ENCODE measurements around the gene SLC35C1.
"Not testable (repeated sequence)": the region's sequence is repeated elsewhere in the genome, so short reads cannot be mapped to it uniquely, and the experiment has no call there.

The SLC35C1 gene

DNA sequence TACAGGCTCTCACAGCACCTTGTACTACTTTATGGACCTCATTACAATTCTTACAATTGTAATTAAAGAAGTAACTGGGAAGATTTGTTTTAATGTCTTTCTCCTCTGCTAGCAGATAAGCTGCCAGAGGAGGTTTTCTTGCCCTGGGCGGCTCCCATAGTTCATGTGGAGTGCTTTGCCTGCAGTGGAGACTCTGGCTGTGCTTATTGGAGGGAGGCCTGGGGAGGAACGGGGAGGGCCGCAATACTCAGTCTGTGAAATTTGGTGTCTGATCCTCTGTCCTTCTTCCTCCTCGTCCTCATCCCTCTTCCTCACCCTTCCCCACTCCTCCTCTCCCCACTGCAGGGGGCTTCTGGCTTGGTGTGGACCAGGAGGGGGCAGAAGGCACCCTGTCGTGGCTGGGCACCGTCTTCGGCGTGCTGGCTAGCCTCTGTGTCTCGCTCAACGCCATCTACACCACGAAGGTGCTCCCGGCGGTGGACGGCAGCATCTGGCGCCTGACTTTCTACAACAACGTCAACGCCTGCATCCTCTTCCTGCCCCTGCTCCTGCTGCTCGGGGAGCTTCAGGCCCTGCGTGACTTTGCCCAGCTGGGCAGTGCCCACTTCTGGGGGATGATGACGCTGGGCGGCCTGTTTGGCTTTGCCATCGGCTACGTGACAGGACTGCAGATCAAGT, 5.6 kb downstream of the SLC35C1 start:
- no peak for DNase-seq

DNA sequence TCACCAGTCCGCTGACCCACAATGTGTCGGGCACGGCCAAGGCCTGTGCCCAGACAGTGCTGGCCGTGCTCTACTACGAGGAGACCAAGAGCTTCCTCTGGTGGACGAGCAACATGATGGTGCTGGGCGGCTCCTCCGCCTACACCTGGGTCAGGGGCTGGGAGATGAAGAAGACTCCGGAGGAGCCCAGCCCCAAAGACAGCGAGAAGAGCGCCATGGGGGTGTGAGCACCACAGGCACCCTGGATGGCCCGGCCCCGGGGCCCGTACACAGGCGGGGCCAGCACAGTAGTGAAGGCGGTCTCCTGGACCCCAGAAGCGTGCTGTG, 6.1 kb downstream of the SLC35C1 start:
- DNase-seq = no peak

- no peak for DNase-seq
Observed at GRCh38 chr11:45811571-45812290, 6.8 kb downstream of the SLC35C1 start.

DNA sequence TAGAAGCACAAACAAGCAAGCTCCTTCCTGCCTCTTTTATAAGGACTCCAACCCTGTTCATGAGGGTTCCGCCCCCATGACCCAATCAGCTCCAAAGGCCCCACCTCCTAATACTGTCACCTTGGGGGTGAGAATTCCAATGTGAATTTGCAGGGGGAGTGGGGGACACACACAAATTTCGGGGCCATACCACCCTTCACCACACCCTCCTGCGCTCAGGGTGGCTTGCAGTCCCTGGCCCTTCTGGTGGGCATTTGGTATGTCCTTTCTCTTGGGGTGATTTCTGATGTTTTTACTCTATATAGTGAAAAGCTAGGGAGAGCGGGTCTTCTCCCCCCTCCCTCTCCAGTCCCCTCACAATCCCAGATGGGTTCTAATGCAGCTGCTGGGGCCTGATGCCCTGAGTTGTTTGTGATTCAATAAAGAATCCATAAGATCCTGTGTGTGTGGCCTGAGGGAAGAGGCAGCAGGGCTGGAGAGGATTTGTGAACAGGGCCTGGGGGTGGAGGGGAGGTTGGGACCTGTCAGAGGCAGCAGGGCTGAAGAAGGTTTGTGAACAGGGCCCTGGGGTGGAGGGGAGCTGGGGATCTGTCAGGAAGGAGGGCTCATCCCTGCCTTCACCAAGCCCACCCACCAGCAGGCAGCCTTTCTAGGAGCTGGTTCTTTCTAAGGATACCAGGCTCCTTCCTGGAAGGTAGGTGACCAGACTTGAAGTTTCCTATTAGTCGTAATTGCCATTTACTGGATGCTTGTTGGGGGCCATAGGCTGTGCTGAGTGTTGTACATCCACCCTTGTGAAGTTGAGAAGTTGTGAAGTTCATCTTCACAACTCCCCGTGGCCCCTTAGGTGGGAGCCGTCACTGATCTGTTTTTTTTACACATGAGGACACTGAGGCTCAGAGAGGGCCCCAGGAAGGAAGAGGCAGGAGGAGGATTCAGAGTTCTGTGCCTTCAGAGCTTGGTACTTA, 7.9 kb downstream of the SLC35C1 start:
- DNase-seq = no peak

GRCh38 chr11:45815747-45816146, 10.8 kb downstream of the SLC35C1 start:
- DNase-seq = no peak

DNA sequence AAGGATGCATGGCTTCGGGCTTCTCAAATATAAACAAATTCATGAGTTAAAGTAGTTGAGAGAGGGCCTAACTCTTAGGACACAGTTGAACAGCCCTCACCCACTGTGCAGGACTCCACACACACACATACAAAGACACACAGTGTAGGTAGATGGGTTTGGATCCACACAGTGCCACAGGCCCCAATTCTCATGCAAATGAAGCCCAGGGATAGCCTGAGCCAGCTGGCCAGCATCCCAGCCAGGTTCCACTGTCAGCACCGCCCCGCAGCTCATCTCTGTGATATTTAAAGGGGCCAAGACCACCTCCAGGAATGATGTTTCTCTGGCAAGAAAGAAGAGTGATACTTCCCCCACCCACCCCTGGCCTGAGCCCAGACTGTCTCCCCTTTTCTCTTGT, 11.7 kb downstream of the SLC35C1 start:
- no peak for DNase-seq

GRCh38 chr11:45817191-45817590, 12.2 kb downstream of the SLC35C1 start:
- DNase-seq = no peak

GRCh38 chr11:45818961-45819605, 14.1 kb downstream of the SLC35C1 start:
- DNase-seq = no peak

- DNase-seq = no peak
Observed at GRCh38 chr11:45820211-45820857, 15.4 kb downstream of the SLC35C1 start.

GRCh38 chr11:45826492-45826891, 21.5 kb downstream of the SLC35C1 start:
- not testable (repeated sequence) for DNase-seq

- no peak for DNase-seq
Observed at GRCh38 chr11:45827123-45827522, 22.2 kb downstream of the SLC35C1 start.

- no peak for DNase-seq
Observed at GRCh38 chr11:45828996-45829395, 24.0 kb downstream of the SLC35C1 start.

- no peak for DNase-seq
Observed at GRCh38 chr11:45830596-45830995, 25.6 kb downstream of the SLC35C1 start.

DNA sequence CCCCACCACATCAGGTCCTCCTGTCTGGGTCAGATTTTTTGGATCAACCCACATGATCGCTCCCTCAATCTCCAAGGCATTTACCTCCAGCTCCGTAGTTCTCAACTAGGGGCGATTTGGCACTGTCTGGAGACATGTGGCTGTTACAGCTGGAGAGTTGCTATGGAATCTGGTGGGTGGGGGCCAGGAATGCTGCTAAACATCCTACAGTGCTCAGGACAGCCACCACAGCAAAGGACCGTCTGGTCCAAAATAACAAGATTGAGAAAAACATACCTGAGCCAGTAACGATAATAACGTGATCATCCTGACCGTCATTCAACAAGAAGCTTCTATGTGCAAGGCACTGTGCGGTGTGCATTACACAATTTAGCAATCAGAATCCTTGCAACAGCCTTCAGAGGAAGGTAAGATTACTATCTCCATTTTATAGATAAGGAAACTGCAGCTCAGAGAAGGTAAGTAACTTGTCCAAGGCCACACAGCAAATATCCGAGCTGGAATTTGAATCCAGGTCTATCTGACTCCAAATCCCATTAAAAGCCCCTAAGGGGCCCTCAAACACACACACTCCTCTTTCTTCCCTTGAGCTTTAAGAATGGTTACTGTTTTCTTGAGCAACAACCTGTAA, 28.0 kb downstream of the SLC35C1 start:
- DNase-seq = no peak

- DNase-seq = no peak
Observed at GRCh38 chr11:45833761-45834160, 28.8 kb downstream of the SLC35C1 start.

DNA sequence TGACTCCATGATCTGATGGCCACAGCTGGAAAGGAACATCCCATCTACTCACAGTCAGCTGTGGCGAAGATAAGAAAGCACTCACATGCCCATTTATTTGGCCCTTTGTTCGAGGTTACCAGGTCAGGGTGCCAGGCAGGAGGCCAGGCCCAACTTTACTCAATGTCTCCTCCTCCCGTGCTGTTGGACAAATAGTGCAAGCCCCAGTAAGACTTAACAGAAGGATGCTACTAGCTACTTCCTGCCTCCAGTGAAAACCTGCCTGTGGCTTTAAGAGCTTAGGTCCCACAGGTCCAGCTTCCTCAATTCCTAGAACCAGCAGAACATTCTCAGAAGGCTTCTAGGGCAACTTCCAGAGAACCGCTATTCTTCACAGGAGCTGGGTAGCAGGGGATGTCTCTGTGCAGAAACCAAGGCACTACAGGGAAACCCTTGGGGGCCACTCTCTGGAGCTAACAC, 29.4 kb downstream of the SLC35C1 start:
- DNase-seq = no peak

DNA sequence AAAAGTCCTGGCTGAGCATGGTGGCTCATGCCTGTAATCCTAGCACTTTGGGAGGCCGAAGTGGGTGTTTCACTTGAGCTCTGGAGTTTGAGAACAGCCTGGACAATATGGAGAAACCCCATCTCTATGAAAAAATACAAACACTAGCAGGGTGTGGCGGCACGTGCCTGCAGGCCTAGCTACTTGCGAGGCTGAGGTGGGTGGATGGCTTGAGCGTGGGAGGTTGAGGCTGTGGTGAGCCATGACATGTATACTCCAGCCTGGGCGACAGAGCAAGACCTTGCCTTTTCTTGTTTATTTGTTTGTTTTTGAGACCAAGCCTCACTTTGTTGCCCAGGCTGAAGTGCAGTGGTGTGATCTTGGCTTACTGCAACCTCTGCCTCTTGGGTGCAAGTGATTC, 34.3 kb downstream of the SLC35C1 start:
- DNase-seq = no peak

- not testable (repeated sequence) for DNase-seq
Observed at GRCh38 chr11:45840251-45840650, 35.3 kb downstream of the SLC35C1 start.

- peak in 56 of 58 donors; percentile 20 to 89 (median 70) for DNase-seq
Observed at GRCh38 chr11:45843158-45843924, 38.4 kb downstream of the SLC35C1 start.

All from anterior cingulate cortex (tissue), 58 donors.